ENCODE data around the gene PFDN2.

Gene PFDN2

DNA sequence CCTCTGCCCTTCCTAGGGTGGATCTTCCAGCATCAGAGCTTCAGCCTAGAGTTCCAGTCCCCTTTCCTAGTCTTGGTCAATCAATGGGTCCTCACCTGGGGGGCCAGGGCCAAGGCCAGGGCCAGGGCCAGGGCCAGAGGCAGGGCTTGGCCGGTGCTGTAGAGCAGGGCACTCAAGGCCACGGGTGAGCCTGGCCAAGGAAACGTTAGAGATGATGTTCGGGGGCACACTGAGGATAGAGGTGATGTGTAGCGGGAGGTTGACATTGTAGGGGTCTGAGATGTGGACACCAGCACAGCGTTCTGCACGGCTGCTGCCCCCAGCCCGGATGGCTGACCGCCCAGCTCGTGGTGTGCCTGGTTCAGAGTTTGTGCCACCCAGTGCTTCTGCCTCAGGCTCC, 66.6 kb downstream of the PFDN2 start:
- DNase-seq (ENCODE audit: low spot score), result no peak

Measured in hepatic stellate cell (primary cell).